Naive B cell (primary cell): ENCODE measurements around the gene CSMD2. TPM values are rescaled to one million over a fixed set of nuclear protein-coding genes. Genes with fewer than 3 reads are reported as not detected.
"Not testable (repeated sequence)": the region's sequence is repeated elsewhere in the genome, so short reads cannot be mapped to it uniquely, and the experiment has no call there.

Source experiments
- ATAC-seq, 2 donors: fragments of 150-1000 bp; cut with Tn5 transposase; 2 replicates each; pipeline ENCODE4 v1.10.0; 2021; ENCODE audit warnings: low read depth in 2 of 2, mild to moderate bottlenecking in 2 of 2, moderate library complexity in 2 of 2
- DNase-seq: peaks from one replicate; pipeline ENCODE4 v3.0.0; 2022
- H3K27ac Mint-ChIP-seq, 6 donors: one replicate each; pipeline ENCODE4 v1.8.0; 2020 to 2022; ENCODE audit warnings: mild to moderate bottlenecking in 6 of 6, mixed read lengths in 6 of 6, moderate library complexity in 5 of 6, inconsistent platforms in 2 of 6
- H3K27me3 Mint-ChIP-seq, 3 donors: one replicate each; pipeline ENCODE4 v1.8.0; 2021 to 2022; ENCODE audit warnings: mixed read lengths in 3 of 3, mild to moderate bottlenecking in 1 of 3
- H3K36me3 Mint-ChIP-seq, 2 donors: one replicate each; pipeline ENCODE4 v1.8.0; 2020 to 2022; ENCODE audit warnings: mixed read lengths in 2 of 2, inconsistent platforms in 1 of 2, mild to moderate bottlenecking in 1 of 2
- H3K4me1 Mint-ChIP-seq, 3 donors: one replicate each; pipeline ENCODE4 v1.8.0; 2020 to 2022; ENCODE audit warnings: mixed read lengths in 3 of 3, inconsistent platforms in 1 of 3, mild to moderate bottlenecking in 1 of 3, moderate library complexity in 1 of 3
- H3K4me3 Mint-ChIP-seq, 8 donors: one replicate each; pipeline ENCODE4 v1.8.0; 2020 to 2022; ENCODE audit warnings: mild to moderate bottlenecking in 8 of 8, mixed read lengths in 8 of 8, moderate library complexity in 8 of 8, inconsistent platforms in 2 of 8
- H3K9me3 Mint-ChIP-seq, 7 donors: one replicate each; pipeline ENCODE4 v1.8.0; 2020 to 2022; ENCODE audit warnings: mixed read lengths in 7 of 7, mild to moderate bottlenecking in 5 of 7, inconsistent platforms in 2 of 7, moderate library complexity in 1 of 7
- polyA plus RNA-seq, 6 donors: library from polyadenylated mRNA; unstranded; fragments of 300-500 nt; fragmentation: Illumina TruSeq; gene quantifications; one replicate each; pipeline ENCODE4 v1.2.3, GENCODE V29; 2021; ENCODE audit warnings: low read depth in 6 of 6

CSMD2 gene
- polyA plus RNA-seq, 6 donors from 2014 or later, result not detected

- Mint-ChIP-seq H3K9me3 (peaks cover 0 to 5% (median 3%) of the 10 kb centered on the region in 7 donors), H3K4me1 (no peaks in the 10 kb centered on the region), H3K36me3 (no peaks in the 10 kb centered on the region), H3K27me3 (peaks cover 18 to 30% (median 23%) of the 10 kb centered on the region in 3 donors), H3K4me3 (no peak overlapping the region), H3K27ac (peak overlapping the region in 1 of 6 donors; percentile 14)
- ATAC-seq (no peak), DNase-seq (no peak)
These were observed 145.1 kb downstream of the CSMD2 start for GRCh38 chr1:34019741-34020552.

- no peaks in the 10 kb centered on the region for H3K36me3 Mint-ChIP-seq
- H3K4me1 Mint-ChIP-seq, result no peaks in the 10 kb centered on the region
- H3K9me3 Mint-ChIP-seq, result peaks cover 0 to 10% (median 3%) of the 10 kb centered on the region in 7 donors
- peaks cover 8 to 38% (median 23%) of the 10 kb centered on the region in 3 donors for H3K27me3 Mint-ChIP-seq
- peak overlapping the region in 1 of 6 donors; percentile 13 for H3K27ac Mint-ChIP-seq
- H3K4me3 Mint-ChIP-seq, result no peak overlapping the region
- DNase-seq, result no peak
- no peak for ATAC-seq
These were observed 146.7 kb downstream of the CSMD2 start for GRCh38 chr1:34018285-34018684.

DNA sequence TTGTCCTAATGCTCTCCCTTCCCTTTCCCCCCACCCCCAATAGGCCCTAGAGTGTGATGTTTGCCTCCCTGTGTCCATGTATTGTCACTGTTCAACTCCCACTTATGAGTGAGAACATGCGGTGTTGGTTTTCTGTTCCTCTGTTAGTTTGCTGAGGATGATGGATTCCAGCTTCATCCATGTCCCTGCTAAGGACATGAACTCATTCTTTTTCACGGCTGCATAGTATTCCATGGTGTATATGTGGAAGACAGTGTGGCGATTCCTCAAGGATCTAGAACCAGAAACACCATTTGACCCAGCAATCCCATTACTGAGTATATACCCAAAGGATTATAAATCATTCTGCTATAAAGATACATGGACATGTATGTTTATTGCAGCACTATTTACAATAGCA lies 148.7 kb downstream of the CSMD2 start:
- not testable (repeated sequence) for H3K4me3 Mint-ChIP-seq, H3K9me3 Mint-ChIP-seq, ATAC-seq, DNase-seq, H3K27ac Mint-ChIP-seq, H3K4me1 Mint-ChIP-seq, H3K36me3 Mint-ChIP-seq
- peaks cover 12 to 37% (median 16%) of the 10 kb centered on the region in 3 donors for H3K27me3 Mint-ChIP-seq

DNA sequence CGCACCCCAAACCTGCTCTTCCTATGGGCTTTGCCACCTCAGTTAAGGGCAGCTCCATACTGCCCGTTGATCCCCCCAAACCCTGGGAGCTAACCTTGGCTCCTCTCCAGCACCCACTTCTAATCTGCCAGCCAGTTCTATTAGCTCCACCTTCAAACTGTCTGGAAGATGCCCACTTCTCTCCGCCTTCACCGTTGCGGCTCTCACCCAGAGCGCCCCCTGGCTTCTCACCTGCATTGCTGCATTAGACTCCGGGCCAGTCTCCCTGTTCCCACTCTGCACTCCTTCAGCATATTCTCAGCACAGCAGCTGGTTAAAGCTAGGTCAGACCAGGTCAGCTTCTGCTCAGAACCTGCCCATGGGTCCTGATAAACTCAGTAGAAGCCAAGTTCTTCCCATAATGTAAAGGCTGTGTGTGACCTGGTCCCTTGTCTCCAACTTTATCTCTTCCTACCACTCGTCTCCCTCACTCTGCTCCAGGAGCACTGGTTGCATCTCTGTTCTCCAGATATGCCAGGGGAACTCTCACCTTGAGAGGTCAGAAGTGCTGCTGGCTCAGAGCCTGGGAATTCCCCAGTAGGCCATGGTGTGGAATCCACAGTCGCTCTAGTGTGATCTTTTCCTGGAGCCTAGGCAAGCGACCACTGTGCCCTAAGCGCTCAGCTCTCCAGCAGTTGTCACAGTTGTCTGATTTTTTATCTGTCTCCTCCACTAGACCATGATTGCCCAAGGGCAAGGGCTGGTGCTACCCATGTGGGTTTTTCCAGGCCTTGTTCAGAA lies 150.9 kb downstream of the CSMD2 start:
- Mint-ChIP-seq H3K9me3 (peaks cover 0 to 11% (median 0%) of the 10 kb centered on the region in 7 donors), H3K27me3 (peaks cover 4 to 37% (median 7%) of the 10 kb centered on the region in 3 donors), H3K4me1 (no peaks in the 10 kb centered on the region), H3K4me3 (peak overlapping the region in 1 of 8 donors; percentile 79), H3K36me3 (no peaks in the 10 kb centered on the region), H3K27ac (peak overlapping the region in 1 of 6 donors; percentile 77)
- DNase-seq (no peak), ATAC-seq (no peak)

DNA sequence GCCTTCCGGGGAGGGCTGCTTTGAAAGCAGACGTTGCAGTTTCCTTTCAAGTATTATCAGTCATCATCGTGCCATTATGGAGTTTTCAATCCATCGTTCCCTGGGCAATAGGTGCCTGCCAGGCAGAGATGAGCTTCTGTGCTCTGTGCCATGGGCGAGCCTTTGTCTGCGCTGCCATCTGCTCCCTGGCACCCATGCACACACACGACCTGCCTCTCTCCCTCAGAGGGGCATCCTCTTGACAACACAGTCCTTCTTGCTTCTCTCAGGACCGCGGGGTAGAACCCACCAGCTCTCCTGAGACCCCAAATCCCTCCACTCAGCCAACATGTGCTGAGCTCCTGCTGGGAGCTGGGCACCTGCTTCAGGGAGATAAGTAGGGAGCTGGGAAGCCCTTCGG lies 151.9 kb downstream of the CSMD2 start:
- no peak overlapping the region for H3K27ac Mint-ChIP-seq
- DNase-seq (no peak), ATAC-seq (no peak)
- no peak overlapping the region for H3K4me3 Mint-ChIP-seq
- H3K4me1 Mint-ChIP-seq, result no peaks in the 10 kb centered on the region
- peaks cover 0 to 33% (median 7%) of the 10 kb centered on the region in 3 donors for H3K27me3 Mint-ChIP-seq
- peaks cover 0 to 11% (median 0%) of the 10 kb centered on the region in 7 donors for H3K9me3 Mint-ChIP-seq
- H3K36me3 Mint-ChIP-seq, result no peaks in the 10 kb centered on the region

- DNase-seq (no peak), ATAC-seq (no peak)
- no peaks in the 10 kb centered on the region for H3K36me3 Mint-ChIP-seq
- no peak overlapping the region for H3K4me3 Mint-ChIP-seq
- H3K27me3 Mint-ChIP-seq, result peaks cover 0 to 32% (median 7%) of the 10 kb centered on the region in 3 donors
- no peaks in the 10 kb centered on the region for H3K4me1 Mint-ChIP-seq
- H3K27ac Mint-ChIP-seq, result no peak overlapping the region
- H3K9me3 Mint-ChIP-seq, result peaks cover 0 to 11% (median 0%) of the 10 kb centered on the region in 7 donors
These were observed 155.6 kb downstream of the CSMD2 start for GRCh38 chr1:34009340-34009985.

GRCh38 chr1:34007760-34008159 lies 157.3 kb downstream of the CSMD2 start:
- Mint-ChIP-seq H3K27ac (no peak overlapping the region), H3K36me3 (no peaks in the 10 kb centered on the region), H3K4me1 (no peaks in the 10 kb centered on the region), H3K4me3 (no peak overlapping the region), H3K27me3 (peaks cover 0 to 21% (median 7%) of the 10 kb centered on the region in 3 donors), H3K9me3 (peaks cover 0 to 7% (median 0%) of the 10 kb centered on the region in 7 donors)
- ATAC-seq (no peak), DNase-seq (no peak)

- no peak for ATAC-seq
These were observed 159.7 kb downstream of the CSMD2 start for GRCh38 chr1:34005309-34005708.

DNA sequence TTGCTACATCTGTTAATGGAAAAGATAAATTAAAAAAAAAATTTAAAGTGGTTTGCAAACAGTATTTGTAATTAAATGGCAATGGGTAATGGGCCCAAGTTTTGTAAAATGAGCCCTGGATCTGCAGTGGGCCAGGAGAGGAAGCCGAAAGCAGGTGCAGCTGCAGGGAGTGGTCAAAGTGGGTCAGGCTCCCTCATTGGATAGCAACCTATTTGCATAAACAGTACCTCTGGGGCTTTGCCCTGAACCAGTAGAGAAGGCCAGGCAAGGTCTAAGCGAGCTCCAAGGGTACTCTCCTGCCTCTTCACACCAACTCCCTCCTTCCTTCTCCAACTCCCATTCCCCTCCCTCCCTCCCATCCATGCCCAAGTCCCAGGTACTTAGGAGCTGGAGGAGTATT lies 162.2 kb downstream of the CSMD2 start:
- H3K27ac Mint-ChIP-seq, result no peak overlapping the region
- H3K9me3 Mint-ChIP-seq, result no peaks in the 10 kb centered on the region
- no peaks in the 10 kb centered on the region for H3K4me1 Mint-ChIP-seq
- no peaks in the 10 kb centered on the region for H3K27me3 Mint-ChIP-seq
- DNase-seq (no peak), ATAC-seq (no peak)
- no peaks in the 10 kb centered on the region for H3K36me3 Mint-ChIP-seq
- H3K4me3 Mint-ChIP-seq, result no peak overlapping the region

More at GRCh38 chr1:34005309-34005708, 159.7 kb downstream of the CSMD2 start:
- Mint-ChIP-seq H3K9me3 (peaks cover 0 to 7% (median 0%) of the 10 kb centered on the region in 7 donors), H3K27me3 (peaks cover 0 to 12% (median 0%) of the 10 kb centered on the region in 3 donors), H3K4me3 (no peak overlapping the region), H3K36me3 (no peaks in the 10 kb centered on the region), H3K4me1 (no peaks in the 10 kb centered on the region), H3K27ac (no peak overlapping the region)
- no peak for DNase-seq

GRCh38 chr1:33997127-33998036 lies 167.6 kb downstream of the CSMD2 start:
- ATAC-seq (no peak), DNase-seq (no peak)

GRCh38 chr1:33996281-33996680 lies 168.7 kb downstream of the CSMD2 start:
- Mint-ChIP-seq H3K27me3 (peaks cover 0 to 20% (median 6%) of the 10 kb centered on the region in 3 donors), H3K36me3 (no peaks in the 10 kb centered on the region), H3K9me3 (peaks cover 0 to 4% (median 0%) of the 10 kb centered on the region in 7 donors), H3K27ac (no peak overlapping the region), H3K4me3 (no peak overlapping the region), H3K4me1 (no peaks in the 10 kb centered on the region)
- DNase-seq (no peak), ATAC-seq (no peak)

More at GRCh38 chr1:33997127-33998036, 167.6 kb downstream of the CSMD2 start:
- Mint-ChIP-seq H3K4me1 (no peaks in the 10 kb centered on the region), H3K4me3 (no peak overlapping the region), H3K27me3 (peaks cover 0 to 20% (median 6%) of the 10 kb centered on the region in 3 donors), H3K9me3 (peaks cover 0 to 3% (median 0%) of the 10 kb centered on the region in 7 donors), H3K27ac (no peak overlapping the region), H3K36me3 (no peaks in the 10 kb centered on the region)

DNA sequence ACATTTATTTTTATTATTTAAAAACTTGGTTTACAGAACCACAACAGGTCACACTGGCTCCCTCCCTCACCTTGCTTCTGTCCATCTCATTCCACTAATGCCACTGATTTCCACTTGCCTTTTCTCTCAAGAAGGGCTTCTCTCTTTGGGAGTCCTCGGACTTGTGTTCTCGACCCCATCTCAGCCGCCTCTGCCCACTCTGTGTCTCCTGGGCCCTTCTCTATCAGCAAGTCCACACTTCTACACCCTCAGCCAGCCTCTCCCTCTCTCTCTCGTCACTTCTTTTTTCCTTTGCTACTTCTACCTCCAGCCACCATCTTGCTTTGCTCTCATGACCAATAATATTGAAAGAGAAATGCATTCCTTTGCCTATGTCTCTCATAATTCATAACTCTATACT lies 171.7 kb downstream of the CSMD2 start:
- Mint-ChIP-seq H3K4me1 (no peaks in the 10 kb centered on the region), H3K4me3 (no peak overlapping the region), H3K9me3 (peaks cover 0 to 4% (median 0%) of the 10 kb centered on the region in 7 donors), H3K27ac (no peak overlapping the region), H3K36me3 (no peaks in the 10 kb centered on the region), H3K27me3 (peaks cover 3 to 20% (median 6%) of the 10 kb centered on the region in 3 donors)
- ATAC-seq (no peak), DNase-seq (no peak)
